SK-N-SH treated with all-trans-retinoic acid at 6 μM for 48 hours (cell line): Measurements from ENCODE around the gene MPST.

ENCODE experiments used
- ATAC-seq: fragments of 200-7000 bp; cut with Tn5 transposase; 3 replicates; pipeline ENCODE4 v1.9.1; 2020; ENCODE audit warnings: mild to moderate bottlenecking, moderate library complexity
- ARNTL ChIP-seq: fragments of 450-650 bp; formaldehyde crosslinking; IDR thresholded peaks from 2 replicates; pipeline ENCODE4 v1.5.0; 2020; ENCODE audit warnings: low read depth, mild to moderate bottlenecking, moderate library complexity, borderline replicate concordance
- BACH2 ChIP-seq: fragments of 250-450 bp; sonication (Bioruptor Pico); IDR thresholded peaks from 2 replicates; pipeline ENCODE4 v1.9.0; 2021; ENCODE audit warnings: mild to moderate bottlenecking, borderline replicate concordance
- CSRNP3 ChIP-seq: fragments of 250-450 bp; sonication (Bioruptor Pico); IDR thresholded peaks from 2 replicates; pipeline ENCODE4 v1.5.1; 2021; ENCODE audit warnings: mild to moderate bottlenecking, moderate library complexity
- ESRRG ChIP-seq: fragments of 250-450 bp; sonication (Bioruptor Pico); IDR thresholded peaks from 2 replicates; pipeline ENCODE4 v1.6.1; 2021; ENCODE audit warnings: mild to moderate bottlenecking
- GLIS3 ChIP-seq: fragments of 250-450 bp; sonication (Bioruptor Pico); IDR thresholded peaks from 2 replicates; pipeline ENCODE4 v1.5.0; 2020; ENCODE audit warnings: mild to moderate bottlenecking, moderate library complexity
- ISL1 ChIP-seq: fragments of 250-450 bp; sonication (Bioruptor Pico); IDR thresholded peaks from 2 replicates; pipeline ENCODE4 v2.1.2; 2022; ENCODE audit warnings: mild to moderate bottlenecking, moderate library complexity
- OSR1 ChIP-seq: fragments of 250-450 bp; sonication (Bioruptor Pico); IDR thresholded peaks from 2 replicates; pipeline ENCODE4 v1.8.0; 2022; ENCODE audit warnings: moderate library complexity, mild to moderate bottlenecking, inconsistent platforms
- POU6F1 ChIP-seq: fragments of 250-450 bp; sonication (Bioruptor Pico); IDR thresholded peaks from 2 replicates; pipeline ENCODE4 v1.8.0; 2021; ENCODE audit warnings: low read depth, mild to moderate bottlenecking, moderate library complexity, borderline replicate concordance
- RARB ChIP-seq: fragments of 250-450 bp; sonication (Bioruptor Pico); IDR thresholded peaks from 2 replicates; pipeline ENCODE4 v1.8.0; 2021; ENCODE audit warnings: mild to moderate bottlenecking, moderate library complexity
- SNAI2 ChIP-seq: fragments of 250-450 bp; sonication (Bioruptor Pico); IDR thresholded peaks from 2 replicates; pipeline ENCODE4 v1.5.0; 2020; ENCODE audit warnings: mild to moderate bottlenecking, moderate library complexity
- TCF4 ChIP-seq: fragments of 250-450 bp; sonication (Bioruptor Pico); IDR thresholded peaks from 2 replicates; pipeline ENCODE4 v1.8.0; 2021; ENCODE audit warnings: mild to moderate bottlenecking, moderate library complexity, borderline replicate concordance
- TOX ChIP-seq: fragments of 250-450 bp; sonication (Bioruptor Pico); IDR thresholded peaks from 2 replicates; pipeline ENCODE4 v1.8.0; 2021; ENCODE audit warnings: mild to moderate bottlenecking, moderate library complexity, borderline replicate concordance
- ZC3H10 ChIP-seq: fragments of 250-450 bp; sonication (Bioruptor Pico); IDR thresholded peaks from 2 replicates; pipeline ENCODE4 v1.5.1; 2021; ENCODE audit warnings: mild to moderate bottlenecking, moderate library complexity
- ZFP3 ChIP-seq: fragments of 250-450 bp; sonication (Bioruptor Pico); IDR thresholded peaks from 2 replicates; pipeline ENCODE4 v1.5.0; 2020; ENCODE audit warnings: mild to moderate bottlenecking, moderate library complexity
- ZFP30 ChIP-seq: fragments of 450-650 bp; formaldehyde crosslinking; IDR thresholded peaks from 2 replicates; pipeline ENCODE4 v1.5.0; 2022; ENCODE audit warnings: mild to moderate bottlenecking, moderate library complexity
- ZNF70 ChIP-seq: fragments of 450-650 bp; formaldehyde crosslinking; IDR thresholded peaks from 2 replicates; pipeline ENCODE4 v1.5.0; 2020; ENCODE audit warnings: mild to moderate bottlenecking, moderate library complexity
- ZNF8 ChIP-seq: fragments of 450-650 bp; formaldehyde crosslinking; IDR thresholded peaks from 2 replicates; pipeline ENCODE4 v1.5.0; 2020; ENCODE audit warnings: mild to moderate bottlenecking, moderate library complexity
- TF ChIP-seq, protein P1 (sequence below): fragments of 250-450 bp; sonication (Bioruptor Pico); IDR thresholded peaks from 2 replicates; pipeline ENCODE4 v1.5.0; 2020; ENCODE audit warnings: mild to moderate bottlenecking, moderate library complexity
- TF ChIP-seq, protein P2 (sequence below): fragments of 250-450 bp; sonication (Bioruptor Pico); IDR thresholded peaks from 2 replicates; pipeline ENCODE4 v1.8.0; 2020; ENCODE audit warnings: mild to moderate bottlenecking, moderate library complexity, borderline replicate concordance
- TF ChIP-seq, protein P3 (sequence below): fragments of 250-450 bp; sonication (Bioruptor Pico); IDR thresholded peaks from 2 replicates; pipeline ENCODE4 v1.5.1; 2020; ENCODE audit warnings: low read depth, mild to moderate bottlenecking, moderate library complexity

The MPST gene

DNA sequence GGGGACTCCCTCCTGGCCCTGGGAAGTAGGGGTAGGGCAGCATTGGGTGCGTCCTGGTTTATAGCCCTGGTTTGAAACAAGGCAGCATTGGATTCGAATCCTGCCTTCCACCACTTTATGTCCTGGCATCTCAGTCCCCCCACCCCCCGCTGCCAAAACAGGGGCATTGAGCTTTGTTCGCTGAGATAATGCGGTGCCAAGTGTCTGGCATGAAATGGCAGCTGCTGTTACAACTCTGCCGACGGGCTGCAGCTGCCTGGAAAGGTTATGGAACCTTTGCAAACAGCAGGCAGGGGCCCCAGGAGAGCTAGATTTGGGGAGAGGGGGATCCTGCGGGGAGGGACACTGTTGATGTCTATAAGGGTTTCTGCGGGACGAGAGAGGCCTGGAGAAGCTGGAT is 2.2 kb upstream of the MPST start:
- no peak for ATAC-seq
- no peak for TF ChIP-seq ZFP30 (CRISPR knock-in tag)
- TF ChIP-seq, protein P1, sequence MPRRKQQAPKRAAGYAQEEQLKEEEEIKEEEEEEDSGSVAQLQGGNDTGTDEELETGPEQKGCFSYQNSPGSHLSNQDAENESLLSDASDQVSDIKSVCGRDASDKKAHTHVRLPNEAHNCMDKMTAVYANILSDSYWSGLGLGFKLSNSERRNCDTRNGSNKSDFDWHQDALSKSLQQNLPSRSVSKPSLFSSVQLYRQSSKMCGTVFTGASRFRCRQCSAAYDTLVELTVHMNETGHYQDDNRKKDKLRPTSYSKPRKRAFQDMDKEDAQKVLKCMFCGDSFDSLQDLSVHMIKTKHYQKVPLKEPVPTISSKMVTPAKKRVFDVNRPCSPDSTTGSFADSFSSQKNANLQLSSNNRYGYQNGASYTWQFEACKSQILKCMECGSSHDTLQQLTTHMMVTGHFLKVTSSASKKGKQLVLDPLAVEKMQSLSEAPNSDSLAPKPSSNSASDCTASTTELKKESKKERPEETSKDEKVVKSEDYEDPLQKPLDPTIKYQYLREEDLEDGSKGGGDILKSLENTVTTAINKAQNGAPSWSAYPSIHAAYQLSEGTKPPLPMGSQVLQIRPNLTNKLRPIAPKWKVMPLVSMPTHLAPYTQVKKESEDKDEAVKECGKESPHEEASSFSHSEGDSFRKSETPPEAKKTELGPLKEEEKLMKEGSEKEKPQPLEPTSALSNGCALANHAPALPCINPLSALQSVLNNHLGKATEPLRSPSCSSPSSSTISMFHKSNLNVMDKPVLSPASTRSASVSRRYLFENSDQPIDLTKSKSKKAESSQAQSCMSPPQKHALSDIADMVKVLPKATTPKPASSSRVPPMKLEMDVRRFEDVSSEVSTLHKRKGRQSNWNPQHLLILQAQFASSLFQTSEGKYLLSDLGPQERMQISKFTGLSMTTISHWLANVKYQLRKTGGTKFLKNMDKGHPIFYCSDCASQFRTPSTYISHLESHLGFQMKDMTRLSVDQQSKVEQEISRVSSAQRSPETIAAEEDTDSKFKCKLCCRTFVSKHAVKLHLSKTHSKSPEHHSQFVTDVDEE (CRISPR knock-in tag) = no peak
- TF ChIP-seq, protein P2, sequence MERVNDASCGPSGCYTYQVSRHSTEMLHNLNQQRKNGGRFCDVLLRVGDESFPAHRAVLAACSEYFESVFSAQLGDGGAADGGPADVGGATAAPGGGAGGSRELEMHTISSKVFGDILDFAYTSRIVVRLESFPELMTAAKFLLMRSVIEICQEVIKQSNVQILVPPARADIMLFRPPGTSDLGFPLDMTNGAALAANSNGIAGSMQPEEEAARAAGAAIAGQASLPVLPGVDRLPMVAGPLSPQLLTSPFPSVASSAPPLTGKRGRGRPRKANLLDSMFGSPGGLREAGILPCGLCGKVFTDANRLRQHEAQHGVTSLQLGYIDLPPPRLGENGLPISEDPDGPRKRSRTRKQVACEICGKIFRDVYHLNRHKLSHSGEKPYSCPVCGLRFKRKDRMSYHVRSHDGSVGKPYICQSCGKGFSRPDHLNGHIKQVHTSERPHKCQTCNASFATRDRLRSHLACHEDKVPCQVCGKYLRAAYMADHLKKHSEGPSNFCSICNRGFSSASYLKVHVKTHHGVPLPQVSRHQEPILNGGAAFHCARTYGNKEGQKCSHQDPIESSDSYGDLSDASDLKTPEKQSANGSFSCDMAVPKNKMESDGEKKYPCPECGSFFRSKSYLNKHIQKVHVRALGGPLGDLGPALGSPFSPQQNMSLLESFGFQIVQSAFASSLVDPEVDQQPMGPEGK = no peak
- TF ChIP-seq TOX (CRISPR knock-in tag) = no peak
- no peak for TF ChIP-seq ZNF8 (CRISPR knock-in tag)
- no peak for TF ChIP-seq ISL1 (CRISPR knock-in tag)
- no peak for TF ChIP-seq ARNTL (CRISPR knock-in tag)
- no peak for TF ChIP-seq TCF4 (CRISPR knock-in tag)

DNA sequence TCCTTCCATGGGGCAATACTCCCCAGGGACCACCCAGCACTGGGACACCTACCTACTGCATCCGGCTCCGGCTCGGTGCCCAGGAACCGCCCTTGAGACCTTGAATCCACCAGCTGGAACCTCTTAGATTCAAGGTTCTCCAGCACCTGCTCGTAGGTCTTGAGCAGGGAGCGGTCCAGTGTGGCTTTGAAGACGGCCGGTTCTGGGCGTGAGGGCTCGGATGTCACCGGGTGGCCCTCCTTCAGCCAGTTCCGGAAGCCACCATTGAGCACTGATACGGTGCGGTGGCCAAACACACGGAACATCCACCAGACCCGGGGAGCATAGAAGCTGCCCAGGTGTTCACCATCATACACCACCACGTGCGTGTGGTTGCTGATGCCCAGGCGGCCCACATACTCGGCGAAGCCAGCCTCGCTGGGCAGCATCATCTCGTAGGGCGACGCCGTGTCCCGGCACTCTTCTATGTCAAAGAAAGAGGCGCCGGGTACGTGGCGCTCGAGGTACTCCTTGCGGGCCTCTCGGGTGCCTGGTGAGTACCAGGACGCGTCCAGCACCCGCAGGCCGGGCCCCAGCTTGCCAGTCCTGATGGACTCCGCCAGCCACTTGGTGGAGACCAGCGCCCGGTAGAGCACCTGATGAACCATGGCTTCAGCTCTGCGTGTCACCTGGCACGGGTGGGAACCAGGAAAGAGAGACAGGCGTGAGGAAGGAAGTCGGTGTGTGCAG is 1.3 kb upstream of the MPST start:
- ATAC-seq = no peak
- no peak for TF ChIP-seq OSR1 (CRISPR knock-in tag)
- no peak for TF ChIP-seq CSRNP3
- no peak for TF ChIP-seq BACH2
- TF ChIP-seq RARB (CRISPR knock-in tag) = no peak
- TF ChIP-seq ZC3H10 (CRISPR knock-in tag) = no peak
- TF ChIP-seq TCF4 (CRISPR knock-in tag) = no peak
- TF ChIP-seq, protein P3, sequence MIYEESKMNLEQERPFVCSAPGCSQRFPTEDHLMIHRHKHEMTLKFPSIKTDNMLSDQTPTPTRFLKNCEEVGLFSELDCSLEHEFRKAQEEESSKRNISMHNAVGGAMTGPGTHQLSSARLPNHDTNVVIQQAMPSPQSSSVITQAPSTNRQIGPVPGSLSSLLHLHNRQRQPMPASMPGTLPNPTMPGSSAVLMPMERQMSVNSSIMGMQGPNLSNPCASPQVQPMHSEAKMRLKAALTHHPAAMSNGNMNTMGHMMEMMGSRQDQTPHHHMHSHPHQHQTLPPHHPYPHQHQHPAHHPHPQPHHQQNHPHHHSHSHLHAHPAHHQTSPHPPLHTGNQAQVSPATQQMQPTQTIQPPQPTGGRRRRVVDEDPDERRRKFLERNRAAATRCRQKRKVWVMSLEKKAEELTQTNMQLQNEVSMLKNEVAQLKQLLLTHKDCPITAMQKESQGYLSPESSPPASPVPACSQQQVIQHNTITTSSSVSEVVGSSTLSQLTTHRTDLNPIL (CRISPR knock-in tag) = no peak
- no peak for TF ChIP-seq TOX (CRISPR knock-in tag)
- no peak for TF ChIP-seq SNAI2
- no peak for TF ChIP-seq ZFP3
- TF ChIP-seq ESRRG = no peak
- TF ChIP-seq GLIS3 = no peak

- TF ChIP-seq ESRRG (no peak), ZFP30 (CRISPR knock-in tag) (no peak), CSRNP3 (no peak), TOX (CRISPR knock-in tag) (no peak), ZFP3 (no peak), ARNTL (CRISPR knock-in tag) (no peak), ZNF70 (CRISPR knock-in tag) (no peak), POU6F1 (CRISPR knock-in tag) (no peak)
- TF ChIP-seq, protein P3 (CRISPR knock-in tag) = no peak
- ATAC-seq = peak; percentile 56
Observed at GRCh38 chr22:37018815-37019308, 680 bp upstream of the MPST start.
